Body of pancreas (tissue), 4 donors: ENCODE data around the gene OSBP2. TPM values are rescaled to one million over a fixed set of nuclear protein-coding genes. Genes with fewer than 3 reads are reported as not detected.

Source experiments
- ATAC-seq: fragments of 150-250 bp; one replicate; pipeline ENCODE4 v1.9.1; 2016
- DNase-seq, 4 donors: peaks; one replicate each; pipeline ENCODE4 v3.0.0-alpha.2; 2019
- H3K27ac ChIP-seq, 4 donors: fragments of 200-600 bp; sonication (generic); 1 replicate in 3 of 4; 2 replicates in 1 of 4; pipeline versions ENCODE4 v1.5.1 to v1.6.1; 2016 to 2019; ENCODE audit warnings: mild to moderate bottlenecking in 1 of 4, mixed read lengths in 1 of 4, moderate library complexity in 1 of 4
- H3K27me3 ChIP-seq, 2 donors: fragments of 200-600 bp; sonication (generic); one replicate each; pipeline ENCODE4 v1.6.0; 2016; ENCODE audit warnings: mild to moderate bottlenecking in 1 of 2
- H3K36me3 ChIP-seq, 2 donors: fragments of 200-600 bp; sonication (generic); replicated peaks in 1 of 2; 2 replicates each; pipeline ENCODE4 v1.5.1; 2016; ENCODE audit warnings: low read depth in 2 of 2; ENCODE audit not compliant: insufficient read depth in 1 of 2
- H3K4me1 ChIP-seq: fragments of 200-600 bp; sonication (generic); one replicate; pipeline ENCODE4 v1.6.0; 2016
- H3K4me3 ChIP-seq, 2 donors: fragments of 200-600 bp; sonication (generic); 1 replicate in 1 of 2; 2 replicates in 1 of 2; pipeline ENCODE4 v1.5.1; 2016 to 2019
- H3K9me3 ChIP-seq, 3 donors: fragments of 200-600 bp; sonication (generic); 1 replicate in 2 of 3; 2 replicates in 1 of 3; pipeline ENCODE4 v1.5.1; 2016
- CTCF ChIP-seq, 7 experiments: fragments of 450-650 bp in 4 of 7; fragments of 200-600 bp in 3 of 7; sonication (generic) in 3 of 7; IDR thresholded peaks; one replicate each; pipeline ENCODE4 v1.5.1; 2016 to 2019; ENCODE audit warnings: antibody characterized with exemption in 7 of 7
- POLR2A ChIP-seq, 3 donors: fragments of 450-650 bp; IDR thresholded peaks; one replicate each; pipeline ENCODE4 v1.6.1; 2016; ENCODE audit warnings: antibody characterized with exemption in 3 of 3, mild to moderate bottlenecking in 2 of 3
- WGBS, 2 donors: methylation state at CpG; one replicate each; pipeline ENCODE4 v1.1.5; 2017; 5-methylcytosine and 5-hydroxymethylcytosine counted together
- intact Hi-C: fragments of 100-400 bp; cut with DNase I; formaldehyde crosslinking; loops from one replicate; pipeline ENCODE4 v1.15.1; 2023
- total RNA-seq, 2 donors: library from RNA; depleted of rRNA; stranded (reverse); fragments of >200 nt; gene quantifications; one replicate each; pipeline ENCODE4 v1.1.0, GENCODE V29; 2016

OSBP2 gene
- total RNA-seq, 2 donors from 2014 or later, result 2.3 to 3.0 TPM

DNA sequence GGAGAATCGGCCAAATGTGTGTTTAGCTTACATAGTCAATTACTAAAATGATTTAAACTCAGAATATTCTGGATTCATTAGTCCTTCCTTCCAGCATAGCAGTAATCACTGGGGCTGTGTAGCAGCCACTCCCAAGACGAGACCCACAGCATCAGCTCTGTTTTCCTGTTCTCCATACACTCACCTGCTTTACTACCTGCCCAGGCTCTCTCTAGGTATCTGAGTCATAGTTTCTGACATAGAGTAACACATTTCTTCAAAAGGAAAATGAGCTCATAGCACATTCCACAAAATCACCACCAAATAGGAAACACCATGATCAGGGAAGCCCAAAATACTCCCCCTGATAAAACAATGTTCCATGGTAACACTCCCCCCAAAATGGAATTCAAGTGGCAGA, 251.0 kb downstream of the OSBP2 start:
- DNase-seq, result no peak
- peaks cover 9 to 47% of the 10 kb centered on the region in 2 donors for H3K36me3 ChIP-seq

GRCh38 chr22:30946354-30946753, 251.7 kb downstream of the OSBP2 start:
- no peak for TF ChIP-seq POLR2A (IDR thresholded peaks at IDR 0.05)
- TF ChIP-seq CTCF (IDR thresholded peaks at IDR 0.05), result no peak
- H3K27me3 ChIP-seq, result no peaks in the 10 kb centered on the region
- ATAC-seq (no peak), DNase-seq (no peak)
- intact Hi-C loops, result loop anchor here (10.0 kb wide), 1 partner anchor 198 kb away; the partner anchor contains the start of gene PLA2G3
- 68 to 74% methylated on average over 7 of the region's 7 CpGs for WGBS, 2 donors
- no peaks in the 10 kb centered on the region for H3K9me3 ChIP-seq
- no peak overlapping the region for H3K4me3 ChIP-seq
- no peak overlapping the region for H3K27ac ChIP-seq
- H3K36me3 ChIP-seq, result peaks cover 7 to 42% of the 10 kb centered on the region in 2 donors
- no peaks in the 10 kb centered on the region for H3K4me1 ChIP-seq

More for the DNA sequence above, 251.0 kb downstream of the OSBP2 start:
- no peak for ATAC-seq
- no peak for TF ChIP-seq CTCF (IDR thresholded peaks at IDR 0.05)
- no peak for TF ChIP-seq POLR2A (IDR thresholded peaks at IDR 0.05)
- WGBS, 2 donors, result 94 to 95% methylated on average over 2 of the region's 2 CpGs
- Histone ChIP-seq H3K4me3 (no peak overlapping the region), H3K9me3 (no peaks in the 10 kb centered on the region), H3K27ac (no peak overlapping the region), H3K4me1 (no peaks in the 10 kb centered on the region), H3K27me3 (no peaks in the 10 kb centered on the region)
- intact Hi-C loops, result loop anchor here (10.0 kb wide), 1 partner anchor 199 kb away; the partner anchor contains the start of gene PLA2G3

DNA sequence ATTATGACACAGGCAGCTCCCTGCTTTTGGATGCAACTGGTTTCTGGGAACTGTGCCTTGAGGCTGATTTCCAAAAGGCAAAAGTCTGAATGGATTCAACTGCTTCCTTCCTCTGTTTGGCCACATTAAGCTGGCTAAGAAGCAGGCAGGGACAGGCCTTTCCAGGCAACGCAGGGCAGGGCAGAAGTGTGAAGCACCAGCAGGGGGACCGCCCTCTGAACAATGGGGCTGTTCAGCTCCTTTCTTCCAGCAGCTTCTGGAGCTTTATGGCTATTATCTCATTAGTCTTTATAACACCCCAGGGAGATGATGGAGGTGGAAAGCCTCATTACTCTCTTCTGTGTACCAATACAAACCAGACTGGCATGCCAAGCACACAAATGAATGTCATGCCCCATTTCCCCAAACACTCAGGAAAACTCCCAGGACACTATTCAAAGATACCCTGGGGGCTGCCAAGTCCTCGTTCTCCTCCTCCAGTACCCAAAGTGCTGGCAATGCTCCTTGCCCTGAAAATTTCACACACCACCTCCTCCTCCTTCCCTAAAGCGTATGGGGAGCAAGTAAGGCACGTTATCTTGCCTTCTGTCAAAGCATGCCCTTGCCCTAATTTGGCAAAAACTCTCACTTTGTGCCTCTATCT, 252.6 kb downstream of the OSBP2 start:
- TF ChIP-seq POLR2A (IDR thresholded peaks at IDR 0.05) (no peak), CTCF (IDR thresholded peaks at IDR 0.05) (no peak)
- no peak for DNase-seq
- no peak for ATAC-seq
- Histone ChIP-seq H3K4me3 (no peak overlapping the region), H3K36me3 (peaks cover 7 to 35% of the 10 kb centered on the region in 2 donors), H3K27ac (no peak overlapping the region), H3K4me1 (no peaks in the 10 kb centered on the region), H3K9me3 (no peaks in the 10 kb centered on the region), H3K27me3 (no peaks in the 10 kb centered on the region)
- WGBS, 2 donors, result 74 to 81% methylated on average over 5 of the region's 5 CpGs
- intact Hi-C loops, result loop anchor here (10.0 kb wide), 1 partner anchor 198 kb away; the partner anchor contains the start of gene PLA2G3

- H3K27ac ChIP-seq, result no peak overlapping the region
- peak; percentile 66 for ATAC-seq
- no peaks in the 10 kb centered on the region for H3K9me3 ChIP-seq
- TF ChIP-seq CTCF (IDR thresholded peaks at IDR 0.05) (peak; percentile 5 to 71 (median 62)), POLR2A (IDR thresholded peaks at IDR 0.05) (no peak)
- no peak overlapping the region for H3K4me3 ChIP-seq
- H3K4me1 ChIP-seq, result no peaks in the 10 kb centered on the region
- 22 to 26% methylated on average over 2 of the region's 2 CpGs for WGBS, 2 donors
- no peak for DNase-seq
- no peaks in the 10 kb centered on the region for H3K27me3 ChIP-seq
- H3K36me3 ChIP-seq, result peaks cover 7 to 33% of the 10 kb centered on the region in 2 donors
- intact Hi-C loops, result loop anchor here (10.0 kb wide), 1 partner anchor 197 kb away; the partner anchor contains the start of gene PLA2G3
These were observed 253.3 kb downstream of the OSBP2 start for GRCh38 chr22:30947816-30948454.
